Astrocyte of the cerebellum (primary cell): ENCODE measurements around the gene MAML3.

Source experiments
- DNase-seq: peaks from one replicate; pipeline ENCODE4 v3.0.0-alpha.2; 2011; ENCODE audit warnings: low read depth
- H3K4me3 ChIP-seq: 2 replicates; pipeline ENCODE4 v1.5.1; 2011; ENCODE audit warnings: mild to moderate bottlenecking, low read depth, low read length, moderate library complexity
- in situ Hi-C: cut with HindIII; loops from 2 replicates; pipeline ENCODE4 v1.10.0; 2017; ENCODE audit warnings: low sequenced_read_pairs
- TF ChIP-seq, protein P1 (sequence below): IDR thresholded peaks from 2 replicates; pipeline ENCODE4 v1.5.1; 2012; ENCODE audit warnings: low read length, low read depth, moderate library complexity, mild to moderate bottlenecking; ENCODE audit errors: missing control alignments

The MAML3 gene

DNA sequence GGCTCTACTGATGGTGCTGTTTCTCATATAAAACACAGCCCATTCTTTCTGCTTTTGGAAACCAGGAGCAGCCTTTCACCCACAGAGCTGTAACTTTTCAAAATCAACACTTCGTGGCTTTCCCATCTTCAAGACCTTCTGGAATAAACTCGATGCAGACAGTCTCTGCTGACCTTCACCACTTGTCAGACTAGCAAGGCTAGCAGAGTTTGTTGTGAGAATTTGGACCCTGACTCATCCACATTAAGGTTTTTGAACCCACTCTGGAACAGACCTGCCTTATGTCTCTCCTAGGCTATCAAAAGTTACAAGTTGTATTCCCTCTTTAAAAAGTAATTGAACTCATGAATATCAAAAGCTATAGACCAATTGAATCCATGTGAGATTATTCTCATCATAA lies 88.6 kb downstream of the MAML3 start:
- no peak for DNase-seq
- TF ChIP-seq, protein P1, sequence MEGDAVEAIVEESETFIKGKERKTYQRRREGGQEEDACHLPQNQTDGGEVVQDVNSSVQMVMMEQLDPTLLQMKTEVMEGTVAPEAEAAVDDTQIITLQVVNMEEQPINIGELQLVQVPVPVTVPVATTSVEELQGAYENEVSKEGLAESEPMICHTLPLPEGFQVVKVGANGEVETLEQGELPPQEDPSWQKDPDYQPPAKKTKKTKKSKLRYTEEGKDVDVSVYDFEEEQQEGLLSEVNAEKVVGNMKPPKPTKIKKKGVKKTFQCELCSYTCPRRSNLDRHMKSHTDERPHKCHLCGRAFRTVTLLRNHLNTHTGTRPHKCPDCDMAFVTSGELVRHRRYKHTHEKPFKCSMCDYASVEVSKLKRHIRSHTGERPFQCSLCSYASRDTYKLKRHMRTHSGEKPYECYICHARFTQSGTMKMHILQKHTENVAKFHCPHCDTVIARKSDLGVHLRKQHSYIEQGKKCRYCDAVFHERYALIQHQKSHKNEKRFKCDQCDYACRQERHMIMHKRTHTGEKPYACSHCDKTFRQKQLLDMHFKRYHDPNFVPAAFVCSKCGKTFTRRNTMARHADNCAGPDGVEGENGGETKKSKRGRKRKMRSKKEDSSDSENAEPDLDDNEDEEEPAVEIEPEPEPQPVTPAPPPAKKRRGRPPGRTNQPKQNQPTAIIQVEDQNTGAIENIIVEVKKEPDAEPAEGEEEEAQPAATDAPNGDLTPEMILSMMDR, result no peak
- in situ Hi-C loops, result no loop called here
- H3K4me3 ChIP-seq, result no peak overlapping the region

DNA sequence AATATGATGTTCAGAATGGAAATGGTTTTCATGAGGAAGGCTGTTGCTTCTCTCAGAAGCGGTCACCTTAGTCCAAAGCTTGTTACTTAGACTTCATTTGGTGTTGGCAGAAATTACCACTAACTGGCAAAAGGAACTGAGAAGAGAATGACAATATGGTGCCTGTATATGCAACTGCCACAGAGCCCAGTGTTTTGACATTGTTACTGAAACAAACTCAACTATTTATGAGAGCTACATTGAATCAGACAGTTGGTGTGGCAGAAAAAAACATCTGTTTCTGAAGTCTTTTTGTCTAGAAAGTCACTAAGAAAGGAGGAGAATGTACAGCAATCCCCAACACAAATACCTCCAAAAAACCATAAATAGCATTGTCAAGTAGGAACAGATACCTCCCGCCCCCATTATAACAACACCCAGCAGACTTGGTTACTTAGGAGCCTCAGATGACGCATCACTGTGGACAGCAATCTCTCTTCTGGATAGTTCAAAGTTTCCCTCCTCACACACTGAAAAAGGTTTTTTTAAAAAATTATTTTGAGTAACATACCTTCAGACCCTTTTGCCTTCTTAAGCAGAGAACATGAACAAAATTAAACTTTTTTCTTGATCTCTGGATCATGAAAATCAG lies 92.2 kb downstream of the MAML3 start:
- no peak for DNase-seq
- TF ChIP-seq, protein P1, result no peak
- in situ Hi-C loops, result no loop called here

DNA sequence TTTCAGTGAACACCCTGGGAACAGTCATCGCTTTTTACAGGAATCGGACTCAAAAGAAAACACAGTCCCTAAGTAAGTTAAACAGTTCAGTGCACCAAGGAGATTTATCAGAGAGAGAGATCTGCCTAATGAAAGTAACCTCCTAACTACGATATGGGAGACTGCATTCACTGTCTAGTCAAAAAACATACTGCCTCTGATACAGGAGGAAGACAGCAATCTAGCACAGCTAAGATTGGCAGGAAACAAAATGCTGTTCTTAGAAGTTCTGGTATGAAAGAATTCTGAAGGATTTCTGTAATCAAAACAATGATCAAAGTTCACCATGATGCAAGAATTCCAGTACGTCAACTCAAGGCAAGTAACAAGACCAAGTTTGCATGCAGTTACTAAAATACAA lies 92.8 kb downstream of the MAML3 start:
- in situ Hi-C loops, result no loop called here
- H3K4me3 ChIP-seq, result no peak overlapping the region
- TF ChIP-seq, protein P1, result no peak
- no peak for DNase-seq

More for the DNA sequence above, 92.2 kb downstream of the MAML3 start:
- H3K4me3 ChIP-seq, result no peak overlapping the region

DNA sequence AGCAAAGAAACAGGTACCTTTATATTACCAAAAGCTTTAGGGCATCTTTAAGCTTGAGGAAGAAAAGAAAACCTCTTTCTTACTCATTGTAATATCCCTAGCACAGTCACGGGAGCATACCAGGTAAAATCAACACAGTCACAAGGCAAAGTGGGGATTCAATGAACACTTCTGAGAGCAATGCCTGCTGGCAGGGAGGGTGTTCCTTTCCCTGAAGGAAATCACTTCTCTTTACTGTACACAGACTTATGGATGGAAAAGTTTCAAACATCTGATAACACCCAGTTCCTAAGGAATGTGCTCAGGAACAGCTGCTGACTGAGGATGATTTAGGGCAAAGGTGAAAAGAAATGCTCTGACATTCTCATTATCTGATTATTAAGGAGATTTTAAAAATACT lies 94.8 kb downstream of the MAML3 start:
- in situ Hi-C loops, result no loop called here
- H3K4me3 ChIP-seq, result no peak overlapping the region
- no peak for DNase-seq
- TF ChIP-seq, protein P1, result no peak

DNA sequence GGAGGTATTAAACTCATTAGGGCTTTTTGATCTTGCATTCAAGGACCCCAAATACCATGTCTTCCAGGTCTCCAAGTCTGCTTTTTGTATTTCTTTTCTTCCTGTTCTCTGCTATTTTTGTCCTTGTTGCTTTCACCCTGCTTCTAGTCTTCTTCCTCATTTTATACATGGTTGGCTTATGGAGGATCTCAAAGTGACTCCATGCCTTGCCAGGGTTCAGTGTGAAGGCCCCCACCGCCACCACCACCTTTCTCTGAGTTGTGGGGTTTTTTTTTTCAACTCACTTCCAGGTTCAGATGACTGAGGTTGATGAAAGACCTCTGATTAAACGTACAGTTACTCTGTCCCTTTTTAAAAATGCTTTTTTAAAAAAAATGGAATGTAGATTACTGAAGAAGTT lies 96.3 kb downstream of the MAML3 start:
- in situ Hi-C loops, result no loop called here
- no peak for DNase-seq
- no peak overlapping the region for H3K4me3 ChIP-seq
- TF ChIP-seq, protein P1, result no peak

DNA sequence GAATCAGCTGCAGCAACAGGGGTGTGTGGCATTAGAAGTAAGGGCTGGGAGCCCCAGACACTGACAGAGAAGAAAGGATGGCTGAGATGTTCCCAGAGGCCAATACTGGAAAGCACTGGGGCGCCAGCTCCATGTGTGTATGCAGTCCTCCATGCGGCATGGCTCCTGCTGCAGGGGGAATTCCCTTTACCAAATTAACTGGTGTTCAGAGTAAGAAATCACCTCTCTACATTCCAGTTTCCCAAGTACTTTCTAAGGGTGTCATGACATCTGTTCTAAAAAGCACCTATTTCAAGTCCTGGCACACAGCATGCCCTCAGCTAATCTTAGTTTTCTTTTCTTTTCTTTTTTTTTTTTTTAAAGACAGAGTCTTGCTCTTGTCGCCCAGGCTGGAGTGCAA lies 98.0 kb downstream of the MAML3 start:
- TF ChIP-seq, protein P1, result no peak
- no peak for DNase-seq
- no peak overlapping the region for H3K4me3 ChIP-seq
- in situ Hi-C loops, result no loop called here
